Lower leg skin (tissue), 3 donors: Measurements from ENCODE around the gene RAP1GAP2.

Source experiments
- CTCF ChIP-seq, 3 donors: fragments of 450-650 bp; IDR thresholded peaks; one replicate each; pipeline ENCODE4 v1.5.1; 2016; ENCODE audit warnings: antibody characterized with exemption in 3 of 3, mild to moderate bottlenecking in 3 of 3, moderate library complexity in 2 of 3
- POLR2A ChIP-seq, 2 donors: fragments of 450-650 bp; IDR thresholded peaks; one replicate each; pipeline ENCODE4 v1.6.1; 2016 to 2017; ENCODE audit warnings: antibody characterized with exemption in 2 of 2, mild to moderate bottlenecking in 1 of 2, moderate library complexity in 1 of 2

DNA sequence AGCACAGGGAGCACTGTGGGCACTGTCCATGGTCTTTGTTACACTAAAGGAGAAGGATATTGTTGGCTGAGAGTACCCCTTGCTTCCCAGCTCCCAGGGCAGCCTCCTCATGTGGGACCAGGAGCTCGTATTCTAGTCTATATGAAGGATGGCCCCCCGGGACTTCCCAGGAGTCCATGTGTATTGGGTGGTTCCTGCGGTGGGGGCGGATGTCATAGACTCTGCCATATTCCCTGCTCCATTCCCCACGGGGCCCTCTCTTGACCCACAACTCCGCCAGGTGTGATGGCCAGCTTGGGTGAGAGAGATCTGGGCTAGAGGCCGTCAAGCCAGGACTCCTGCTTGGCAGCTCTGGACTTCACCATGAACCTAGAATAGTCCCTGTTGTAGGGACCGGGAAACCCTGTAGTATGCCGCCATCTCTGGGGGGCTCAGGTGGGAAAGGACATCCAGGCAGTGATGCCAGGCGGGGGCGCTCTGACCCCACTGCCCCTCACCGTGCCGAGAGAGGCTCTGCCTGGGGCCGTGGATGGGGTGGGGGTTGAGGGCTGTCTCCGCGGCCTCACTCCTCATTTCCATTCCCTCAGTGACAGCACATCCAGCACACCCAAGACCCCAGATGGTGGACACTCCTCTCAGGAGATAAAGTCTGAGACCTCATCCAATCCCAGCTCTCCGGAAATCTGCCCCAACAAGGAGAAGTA is 229.3 kb downstream of the RAP1GAP2 start:
- TF ChIP-seq POLR2A (IDR thresholded peaks at IDR 0.05), result no peak
- TF ChIP-seq CTCF (IDR thresholded peaks at IDR 0.05), result no peak
